GM18873 (cell line): ENCODE measurements around the gene SP2.

Experiments used
- ATAC-seq: cut with Tn5 transposase; IDR thresholded peaks from one replicate; pipeline ENCODE4 v1.9.1; 2021; ENCODE audit warnings: mild to moderate bottlenecking, moderate library complexity, moderate number of reproducible peaks; ENCODE audit not compliant: unreplicated experiment, low FRiP score

Gene SP2

GRCh38 chr17:47869114-47869513 is 26.9 kb upstream of the SP2 start:
- ATAC-seq = no peak

GRCh38 chr17:47870056-47870455 is 26.0 kb upstream of the SP2 start:
- ATAC-seq = no peak

- ATAC-seq = no peak
Observed at GRCh38 chr17:47871048-47871447, 25.0 kb upstream of the SP2 start.

- no peak for ATAC-seq
Observed at GRCh38 chr17:47872019-47872650, 23.9 kb upstream of the SP2 start.

GRCh38 chr17:47872651-47873161 is 23.3 kb upstream of the SP2 start:
- ATAC-seq = no peak

- ATAC-seq = no peak
Observed at GRCh38 chr17:47873200-47874090, 22.6 kb upstream of the SP2 start.

GRCh38 chr17:47875011-47875985 is 20.7 kb upstream of the SP2 start:
- ATAC-seq = no peak

GRCh38 chr17:47877368-47878034 is 18.5 kb upstream of the SP2 start:
- ATAC-seq = no peak

GRCh38 chr17:47878203-47879027 is 17.6 kb upstream of the SP2 start:
- no peak for ATAC-seq

GRCh38 chr17:47879028-47879585 is 16.9 kb upstream of the SP2 start:
- ATAC-seq = no peak

GRCh38 chr17:47879776-47880454 is 16.1 kb upstream of the SP2 start:
- ATAC-seq = no peak

- ATAC-seq = no peak
Observed at GRCh38 chr17:47882247-47882646, 13.8 kb upstream of the SP2 start.

GRCh38 chr17:47882695-47883588 is 13.1 kb upstream of the SP2 start:
- ATAC-seq = no peak

- no peak for ATAC-seq
Observed at GRCh38 chr17:47883589-47884426, 12.2 kb upstream of the SP2 start.

GRCh38 chr17:47884427-47884740 is 11.7 kb upstream of the SP2 start:
- ATAC-seq = no peak

- no peak for ATAC-seq
Observed at GRCh38 chr17:47884905-47885730, 10.9 kb upstream of the SP2 start.
